DMS 273 treated with DMSO at 0.1 percent for 48 hours (cell line): ENCODE measurements around the gene CORO2A.

Experiments
- DNase-seq: peaks from one replicate; lab custom pipeline; 2025; lab: John Stamatoyannopoulos, UW

Gene CORO2A

DNA sequence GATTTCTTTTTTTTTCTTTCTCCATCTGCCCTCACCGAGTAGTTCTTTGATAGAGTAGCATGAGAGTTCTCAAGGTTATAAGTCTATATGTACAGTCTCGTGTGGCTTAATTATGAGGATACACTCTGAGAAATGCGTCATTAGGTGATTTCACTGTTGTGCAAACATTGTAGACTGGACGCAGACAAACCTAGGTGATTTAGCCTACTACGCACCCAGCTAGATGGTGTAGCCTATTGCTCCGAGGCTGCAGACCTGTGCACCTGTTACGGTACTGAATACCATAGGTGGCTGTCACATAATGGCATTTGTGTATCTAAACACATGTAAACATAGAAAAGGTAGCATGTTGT is 26.9 kb upstream of the CORO2A start:
- no peak for DNase-seq

DNA sequence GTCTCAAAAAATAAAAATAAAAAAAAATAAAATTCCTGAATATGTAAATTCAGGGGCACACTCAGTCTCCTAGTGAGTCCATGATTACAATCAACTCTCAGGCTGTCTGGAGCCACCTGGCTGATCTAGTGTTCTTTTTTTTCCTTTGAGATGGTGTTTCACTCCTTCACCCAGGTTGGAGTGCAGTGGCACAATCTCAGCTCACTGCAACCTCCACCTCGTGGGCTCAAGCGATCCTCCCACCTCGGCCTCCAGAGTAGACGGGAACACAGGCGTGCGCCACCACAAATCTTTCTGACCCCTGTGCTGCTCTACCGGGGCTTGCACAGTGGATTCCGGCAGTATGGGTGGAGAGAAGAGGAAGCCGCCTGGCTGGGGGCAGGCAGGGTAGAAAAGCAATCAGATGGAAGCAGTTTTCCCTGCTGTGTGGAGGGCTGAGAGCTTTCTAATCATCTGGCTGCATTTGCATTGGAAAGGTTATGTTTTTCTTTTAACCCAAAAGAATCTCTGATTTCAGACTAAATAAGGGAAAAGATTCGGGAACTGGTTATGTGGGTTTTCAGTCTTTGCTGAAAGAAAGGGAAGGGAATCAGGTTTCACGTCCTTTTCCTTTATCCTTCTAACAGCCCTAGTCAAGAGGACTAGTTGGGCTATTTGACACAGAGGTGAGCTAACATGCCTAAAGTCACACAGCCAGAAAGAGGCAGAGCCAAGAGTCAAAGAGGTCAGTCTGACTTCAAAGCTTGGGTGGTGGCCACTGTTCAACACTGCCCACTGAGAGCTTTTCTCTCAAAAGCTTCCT is 26.3 kb upstream of the CORO2A start:
- DNase-seq = no peak

DNA sequence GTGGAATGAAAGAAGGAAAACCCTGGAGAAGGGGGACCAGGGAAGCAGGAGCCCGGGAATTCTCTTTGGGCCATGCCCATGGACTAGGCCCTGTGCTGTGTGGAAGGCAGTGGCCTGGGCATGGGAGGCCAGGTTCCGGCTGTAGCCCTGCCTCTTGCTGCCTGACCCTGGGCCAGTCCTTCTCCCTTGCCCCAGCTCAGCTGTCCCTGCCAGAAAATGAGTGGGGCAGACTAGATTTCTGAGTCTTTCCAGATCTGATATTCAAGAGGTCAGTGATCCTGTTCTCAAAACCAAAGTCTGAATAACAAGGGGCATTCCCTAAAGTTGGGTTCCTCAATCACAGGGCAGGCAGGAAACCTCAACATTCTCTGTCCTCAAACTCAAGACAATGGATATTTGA is 24.8 kb upstream of the CORO2A start:
- no peak for DNase-seq

DNA sequence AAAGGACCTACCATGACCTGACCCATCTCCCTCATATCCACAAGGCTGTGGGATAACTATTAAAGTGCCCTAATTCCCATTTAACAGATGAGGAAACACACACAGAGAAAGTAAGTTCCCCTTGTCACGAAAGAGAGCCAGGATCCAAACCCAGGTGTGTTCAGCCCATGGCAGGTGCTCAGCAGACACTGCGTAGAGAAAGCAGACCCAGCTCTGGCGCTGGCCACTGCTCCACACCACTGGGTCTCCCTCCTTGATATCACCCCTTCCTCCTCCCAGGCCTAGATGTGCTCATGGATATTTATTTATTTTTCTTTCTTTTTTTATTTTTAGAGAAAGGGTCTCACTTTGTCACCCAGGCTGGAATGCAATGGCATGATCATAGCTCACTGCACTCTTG is 24.0 kb upstream of the CORO2A start:
- DNase-seq = no peak

DNA sequence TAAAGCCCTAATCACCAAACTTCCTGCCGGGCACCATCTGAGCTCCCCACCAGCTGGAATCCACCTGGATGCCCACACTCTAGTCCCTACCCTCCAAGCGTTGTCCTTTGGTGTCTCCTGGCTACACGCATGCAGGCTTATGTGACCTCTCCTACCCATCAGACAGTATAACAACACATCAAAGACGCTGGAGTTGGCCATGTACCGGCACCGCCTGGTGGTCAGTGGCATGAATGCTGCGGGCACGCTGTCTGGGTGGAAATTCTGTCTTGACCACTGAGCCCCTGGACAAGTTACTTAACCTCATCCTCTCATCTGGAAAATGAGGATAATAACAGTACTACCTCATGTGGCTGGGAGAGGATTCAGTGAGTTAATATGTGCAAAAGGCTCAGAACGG is 23.4 kb upstream of the CORO2A start:
- no peak for DNase-seq

DNA sequence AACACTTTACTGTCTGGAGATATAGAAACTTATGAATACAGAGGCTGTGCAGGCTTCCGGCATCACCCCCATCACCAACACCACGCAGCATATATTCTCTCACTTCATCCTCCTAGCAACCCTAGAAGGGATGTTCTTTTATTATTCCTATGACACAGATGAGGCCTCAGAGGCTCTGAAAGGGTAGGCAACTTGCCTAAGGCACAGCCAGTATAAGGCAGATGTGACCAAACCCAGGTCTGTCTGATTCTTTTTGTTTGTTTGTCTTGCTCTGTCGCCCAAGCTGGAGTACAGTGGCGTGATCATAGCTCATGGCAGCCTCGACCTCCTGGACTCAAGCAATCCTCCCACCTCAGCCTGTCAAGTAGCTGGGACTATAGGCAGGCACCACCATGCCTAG is 22.8 kb upstream of the CORO2A start:
- DNase-seq = no peak

DNA sequence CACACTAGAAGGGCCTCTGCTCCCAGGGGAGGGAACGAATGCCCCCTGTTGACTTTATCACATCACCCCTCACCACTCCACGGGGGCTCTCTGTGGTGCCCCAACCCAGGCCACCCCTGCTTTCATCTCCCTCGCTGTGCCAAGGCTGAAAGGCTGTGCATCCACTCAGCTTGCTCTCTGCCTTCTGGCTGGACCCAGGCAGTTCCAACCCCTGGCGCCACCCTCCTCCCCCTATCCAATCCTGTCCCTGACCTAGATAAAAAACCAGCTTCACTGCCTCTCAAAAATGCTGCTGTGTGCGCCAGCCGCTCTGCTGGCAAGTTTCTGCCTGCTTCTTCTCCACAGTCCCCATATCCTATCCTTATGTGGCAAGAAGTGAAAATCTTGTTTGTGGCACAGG is 22.4 kb upstream of the CORO2A start:
- DNase-seq = no peak

DNA sequence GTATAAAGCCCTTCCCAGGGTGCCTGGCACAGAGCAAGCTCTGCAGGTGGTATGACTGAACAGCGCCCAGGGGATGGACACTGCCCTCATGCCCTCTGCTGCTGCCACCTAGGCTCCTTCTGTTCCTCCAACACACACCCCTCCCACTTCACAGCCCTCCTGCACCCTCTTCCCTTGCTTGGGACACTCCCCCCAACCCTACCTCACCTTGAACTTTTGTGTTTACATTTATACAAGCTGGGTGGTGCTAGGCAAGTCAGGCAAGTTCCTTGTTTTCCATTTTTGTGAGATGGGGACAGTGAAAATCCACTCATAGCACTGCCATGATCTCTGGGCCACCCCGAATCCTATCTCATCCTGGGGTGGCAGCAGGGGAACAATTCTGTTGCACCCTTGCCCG is 18.8 kb upstream of the CORO2A start:
- DNase-seq = no peak

DNA sequence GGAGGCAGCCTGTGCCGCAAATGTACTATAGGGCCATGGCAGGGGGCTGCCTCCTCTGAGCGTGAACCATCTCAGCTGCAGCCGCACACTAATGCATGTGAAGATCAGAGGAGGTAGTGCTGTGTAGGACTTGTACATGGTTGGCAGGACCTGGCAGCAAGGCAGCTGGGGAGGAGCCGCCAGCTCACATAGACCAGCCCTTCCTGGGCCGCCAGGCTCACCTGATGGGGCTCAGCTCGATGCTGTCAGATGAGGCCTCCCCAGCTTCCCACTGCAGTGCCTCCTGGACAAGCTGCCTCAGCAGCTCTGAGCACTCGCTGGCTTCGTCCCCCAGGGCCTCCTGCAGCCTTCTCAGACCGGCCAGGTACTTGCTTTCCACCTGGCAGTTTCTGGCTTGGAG is 18.0 kb upstream of the CORO2A start:
- no peak for DNase-seq

DNA sequence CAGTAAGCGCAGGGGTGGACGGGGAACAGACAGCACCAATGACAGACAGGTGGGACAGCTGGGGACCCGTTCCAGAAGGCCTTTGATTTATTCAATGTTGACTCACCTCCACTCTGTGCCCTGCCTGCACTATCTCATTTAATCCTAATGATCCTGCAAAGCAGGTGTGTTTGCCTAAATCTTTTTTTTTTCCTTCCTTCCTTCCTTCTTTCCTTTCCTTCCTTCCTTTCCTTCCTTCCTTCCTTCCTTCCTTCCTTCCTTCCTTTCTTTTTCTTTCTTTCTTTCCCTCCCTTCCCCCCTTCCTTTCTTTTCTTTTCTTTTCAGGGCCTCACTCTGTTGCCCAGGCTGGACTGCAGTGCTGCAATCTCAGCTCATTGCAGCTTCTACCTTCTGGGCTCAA is 17.1 kb upstream of the CORO2A start:
- no peak for DNase-seq

DNA sequence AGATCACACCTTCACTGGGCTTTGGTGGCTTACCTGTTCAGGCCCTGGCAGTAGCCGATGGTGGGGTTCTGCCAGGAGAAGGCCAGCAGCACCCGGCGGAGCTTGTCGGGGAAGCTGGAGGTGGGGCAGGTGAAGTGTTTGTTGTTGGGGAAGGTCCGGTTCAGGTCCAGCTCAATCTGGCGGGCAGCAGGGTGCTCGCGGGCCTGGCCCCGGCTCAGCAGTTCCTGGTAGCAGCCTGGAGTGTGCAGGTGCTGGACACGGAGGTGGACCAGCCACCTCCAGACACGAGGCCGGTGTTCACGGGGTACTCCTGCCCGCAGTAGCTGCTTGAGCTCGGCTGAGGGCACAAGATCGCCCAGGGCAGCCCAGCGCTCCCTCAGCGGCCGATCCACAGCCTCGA is 16.2 kb upstream of the CORO2A start:
- DNase-seq = no peak

DNA sequence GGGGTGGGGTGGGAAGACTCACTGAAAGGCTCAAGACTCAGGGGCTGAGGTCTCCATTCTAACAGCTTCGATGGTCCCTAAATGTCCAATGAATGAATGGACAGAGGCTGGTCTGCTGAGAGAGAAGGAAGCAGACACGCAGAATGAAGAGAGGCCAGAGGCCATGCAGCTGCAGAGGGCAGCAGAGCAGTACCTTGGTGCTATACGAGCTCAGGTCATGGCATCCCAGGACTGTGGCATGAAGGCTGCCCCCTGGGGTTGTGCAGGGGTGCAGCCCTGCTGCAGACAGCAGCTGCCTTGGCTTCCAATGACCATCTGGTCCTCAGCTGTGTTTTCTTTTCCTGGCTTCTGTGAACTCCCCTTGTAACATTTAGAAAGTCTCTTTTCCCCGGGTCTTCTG is 15.2 kb upstream of the CORO2A start:
- no peak for DNase-seq

DNA sequence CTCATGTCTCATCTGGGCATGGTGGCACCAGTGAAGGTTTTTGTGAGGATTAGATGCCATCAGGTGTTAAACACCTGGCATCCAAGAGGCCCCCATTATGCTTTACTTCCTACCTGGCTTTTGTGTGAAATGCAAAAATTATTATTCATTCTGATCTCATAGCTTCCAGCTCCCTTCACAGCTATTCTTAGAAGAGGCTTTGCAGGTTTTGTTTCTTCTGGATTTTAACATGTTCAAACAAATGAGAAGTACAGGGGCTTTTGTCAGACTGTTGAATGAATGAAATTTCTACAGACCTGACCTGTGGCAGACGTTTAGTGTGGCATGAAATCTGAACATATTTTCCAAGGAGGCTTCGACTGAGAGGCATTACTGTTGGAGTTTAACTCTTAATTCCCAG is 14.3 kb upstream of the CORO2A start:
- DNase-seq = no peak

DNA sequence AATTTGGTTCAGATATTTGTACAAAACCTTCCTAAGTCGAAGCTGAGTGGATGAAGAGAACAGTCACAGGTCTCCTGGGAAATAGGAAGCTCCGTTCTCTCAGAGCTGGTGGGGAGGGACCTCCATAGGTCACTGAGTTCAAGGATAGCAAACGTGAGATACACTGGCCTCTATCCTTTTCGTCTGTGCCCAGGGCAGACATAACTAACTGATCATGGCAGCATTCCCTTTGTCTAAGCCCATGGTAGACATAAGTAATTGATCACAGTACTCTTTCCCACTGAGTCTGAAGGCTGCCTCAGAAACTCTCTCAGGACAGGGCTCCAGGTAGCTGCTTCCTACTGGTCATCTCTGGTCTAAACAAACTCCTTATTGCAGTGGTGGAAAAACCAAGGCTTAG is 12.3 kb upstream of the CORO2A start:
- no peak for DNase-seq

DNA sequence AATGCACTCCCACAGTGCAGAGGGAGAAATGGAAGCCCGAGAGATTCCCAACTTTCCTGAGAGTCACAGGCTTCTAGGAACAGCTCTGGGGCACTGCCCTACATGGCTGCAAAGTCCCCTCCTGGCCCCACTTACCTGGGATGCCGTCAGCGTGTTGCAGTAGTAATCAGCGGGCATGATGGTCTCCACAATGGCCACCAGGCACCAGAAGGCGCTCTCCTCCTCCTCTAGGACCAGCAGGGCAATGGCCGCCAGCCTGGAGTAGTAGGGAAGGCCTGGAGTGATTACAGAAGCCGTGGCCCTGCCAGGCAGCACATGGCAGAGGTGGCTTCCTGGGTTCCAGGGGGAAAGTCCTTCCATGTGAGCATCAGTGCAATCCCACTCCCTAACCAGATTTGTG is 10.7 kb upstream of the CORO2A start:
- no peak for DNase-seq

DNA sequence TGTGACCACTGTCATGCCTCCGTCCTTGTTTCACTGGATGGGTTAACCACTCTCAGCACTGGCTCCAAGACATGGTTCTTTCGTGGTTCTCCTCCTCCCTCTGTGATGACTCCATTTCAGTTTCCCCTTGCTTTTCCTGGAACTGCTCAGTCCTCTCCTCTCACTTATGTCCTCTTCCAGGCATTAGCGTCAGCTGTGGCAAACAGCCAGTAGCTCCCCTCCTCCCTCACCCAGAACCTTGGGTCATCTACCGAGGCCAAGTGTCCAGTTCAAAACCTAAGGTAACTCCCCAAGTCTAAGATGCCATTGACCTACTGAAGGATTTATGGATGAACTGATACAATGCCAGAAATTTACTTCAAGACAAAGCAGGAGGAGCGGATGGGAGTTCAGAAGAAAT is 9.8 kb upstream of the CORO2A start:
- DNase-seq = no peak

DNA sequence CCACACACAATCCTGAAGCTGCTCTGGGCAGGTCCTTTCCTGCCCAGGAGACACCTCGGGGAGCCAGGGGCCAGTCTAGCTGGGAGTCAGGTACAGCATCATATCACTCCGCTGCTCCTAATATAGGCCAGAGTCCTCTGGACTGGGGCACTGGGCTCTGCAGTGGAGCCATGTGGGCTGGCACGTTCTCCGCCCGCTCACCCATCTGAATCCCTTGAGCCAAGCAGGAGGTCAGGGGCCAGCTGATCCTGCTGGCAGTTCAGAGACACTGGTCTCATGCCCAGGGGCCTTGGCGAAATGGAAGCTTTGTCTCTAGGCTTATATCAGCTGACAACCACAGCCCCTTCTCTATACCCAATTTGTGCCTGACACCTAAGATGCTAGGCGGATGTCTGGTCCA is 9.3 kb upstream of the CORO2A start:
- DNase-seq = no peak

DNA sequence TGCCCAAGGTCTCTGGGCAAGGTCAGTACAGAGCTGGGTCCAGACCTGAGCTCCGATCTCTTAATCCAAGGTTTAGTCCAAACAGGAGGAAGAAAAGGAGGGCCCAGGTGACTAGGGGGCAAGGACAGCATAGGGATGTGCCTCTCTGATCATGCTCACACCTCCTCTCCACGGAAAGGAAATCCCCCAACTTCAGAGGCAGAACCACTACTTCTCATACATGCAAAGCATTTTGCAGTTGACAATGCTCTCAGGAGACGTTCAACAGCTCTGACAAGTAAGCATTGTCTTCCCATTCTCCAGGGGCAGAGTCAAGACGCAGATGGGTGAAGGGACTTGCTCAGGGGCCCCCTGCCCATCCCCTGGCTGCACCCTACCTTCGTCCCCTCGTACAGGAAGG is 8.7 kb upstream of the CORO2A start:
- DNase-seq = no peak

DNA sequence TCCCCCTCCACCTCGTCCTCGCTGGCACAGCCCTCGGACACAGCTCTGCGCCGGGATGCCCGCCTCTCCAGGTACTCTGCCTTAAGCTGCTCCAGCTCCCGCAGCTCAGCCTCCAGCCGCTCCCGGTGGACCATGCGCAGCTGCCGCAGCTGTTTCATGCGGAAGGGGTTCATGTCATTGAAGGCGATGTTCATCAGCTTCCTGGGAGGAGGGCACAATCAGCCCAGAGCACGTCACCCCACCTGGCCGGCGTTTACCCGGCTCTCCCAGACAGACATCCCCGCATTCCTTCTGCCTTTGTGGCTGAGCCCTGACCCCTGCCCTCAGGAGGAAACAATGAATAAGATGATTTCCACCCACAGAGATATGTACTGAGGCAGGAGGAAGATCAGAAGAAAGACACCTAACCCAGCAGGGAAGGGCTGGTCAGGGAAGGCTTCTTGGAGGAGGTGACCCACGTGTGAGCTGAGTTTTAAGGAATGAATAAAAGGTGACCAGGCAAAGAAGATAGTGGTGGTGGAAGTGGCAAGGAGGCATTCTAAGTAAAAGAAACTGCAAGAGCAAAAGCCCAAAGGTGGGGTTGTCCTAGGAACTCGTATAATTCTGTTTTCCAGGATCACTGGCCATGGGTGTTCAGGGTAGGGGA is 7.1 kb upstream of the CORO2A start:
- no peak for DNase-seq

DNA sequence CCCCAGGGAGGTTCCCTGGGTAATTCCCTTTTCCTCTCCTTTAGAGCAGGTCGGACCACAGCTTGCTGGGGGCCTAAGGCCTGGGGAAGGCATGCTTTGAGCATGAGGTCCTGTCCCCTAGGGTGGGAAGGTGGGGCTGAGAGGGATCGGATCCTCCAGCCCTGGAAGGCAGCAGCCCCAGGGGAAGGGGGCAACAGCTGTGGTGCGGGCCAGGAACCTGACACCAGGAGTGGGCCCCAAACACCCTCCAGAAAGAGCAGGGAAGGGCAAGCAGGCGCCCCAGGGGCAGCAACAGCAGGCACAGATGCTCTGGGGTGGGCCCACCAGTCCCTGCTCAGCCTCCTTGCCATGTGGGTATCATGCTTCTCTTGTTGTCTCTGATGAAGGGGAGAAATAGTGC is 3.2 kb upstream of the CORO2A start:
- DNase-seq = peak; percentile 49

DNA sequence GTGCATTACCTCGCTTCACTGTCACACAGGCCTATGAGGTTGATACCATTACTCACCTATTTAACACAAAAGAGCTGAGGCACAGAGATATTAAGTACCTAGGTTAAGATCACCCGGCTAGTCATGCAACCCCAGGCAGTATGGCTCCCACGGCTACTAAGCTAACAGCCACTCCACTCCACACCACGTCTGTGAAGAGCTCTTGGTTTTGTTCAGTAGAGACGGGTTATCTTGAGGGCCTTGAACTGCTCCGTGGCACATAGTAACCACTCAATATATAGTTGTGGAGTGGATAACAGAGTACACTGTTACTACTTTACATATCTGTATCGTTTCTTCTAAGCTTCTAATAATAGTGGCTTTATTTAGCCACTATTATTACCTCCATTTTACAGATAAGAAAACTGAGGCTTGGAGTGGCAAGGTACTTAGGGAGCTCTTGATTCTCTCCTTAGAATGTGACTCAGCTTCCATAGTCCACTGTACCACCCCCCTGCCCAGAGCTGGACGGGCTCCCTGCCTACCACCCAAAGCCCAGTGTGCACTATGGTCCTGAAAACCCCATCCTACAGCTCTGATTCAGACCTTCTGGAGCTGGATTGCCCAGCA is 1.0 kb upstream of the CORO2A start:
- no peak for DNase-seq

DNA sequence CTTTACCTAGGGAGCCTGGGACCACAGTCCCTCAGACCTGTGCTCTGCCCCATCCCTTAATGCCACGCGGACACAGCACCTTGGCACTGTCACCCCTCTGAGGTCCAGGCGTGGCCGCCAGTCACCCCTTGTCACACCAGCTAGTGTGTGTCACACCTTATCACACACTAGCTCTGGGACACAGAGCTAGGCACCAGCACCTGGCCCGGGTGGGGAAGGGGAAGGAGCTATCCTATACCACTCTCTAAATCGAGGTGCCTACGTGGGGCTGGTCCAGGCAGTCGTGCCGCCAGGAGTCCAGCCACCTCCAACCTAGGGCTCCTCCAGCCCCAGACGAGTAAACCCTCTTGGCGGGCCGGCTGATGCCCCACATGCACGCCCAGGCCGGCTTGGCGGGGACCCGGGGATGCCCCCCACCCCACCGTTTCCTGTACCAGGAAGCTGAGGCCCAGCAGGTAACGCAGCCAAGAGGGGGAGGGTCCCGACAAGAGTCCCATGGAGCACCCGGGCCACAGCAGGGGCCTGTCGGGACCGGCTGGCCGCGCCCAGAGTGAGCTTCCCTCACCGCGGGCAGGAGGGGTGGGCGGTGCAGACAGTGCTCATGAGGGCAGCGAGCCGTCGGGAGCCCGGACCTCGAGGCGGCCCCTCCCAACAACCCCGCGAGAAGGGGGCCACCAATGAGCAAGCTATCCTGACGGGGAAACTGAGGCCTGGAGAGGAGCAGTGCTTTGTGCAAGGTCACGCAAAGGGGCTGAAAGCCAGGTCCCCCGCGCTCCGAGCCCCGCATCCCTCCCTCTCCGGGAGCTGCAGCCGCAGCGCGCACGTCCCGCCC is 550 bp downstream of the CORO2A start:
- no peak for DNase-seq

DNA sequence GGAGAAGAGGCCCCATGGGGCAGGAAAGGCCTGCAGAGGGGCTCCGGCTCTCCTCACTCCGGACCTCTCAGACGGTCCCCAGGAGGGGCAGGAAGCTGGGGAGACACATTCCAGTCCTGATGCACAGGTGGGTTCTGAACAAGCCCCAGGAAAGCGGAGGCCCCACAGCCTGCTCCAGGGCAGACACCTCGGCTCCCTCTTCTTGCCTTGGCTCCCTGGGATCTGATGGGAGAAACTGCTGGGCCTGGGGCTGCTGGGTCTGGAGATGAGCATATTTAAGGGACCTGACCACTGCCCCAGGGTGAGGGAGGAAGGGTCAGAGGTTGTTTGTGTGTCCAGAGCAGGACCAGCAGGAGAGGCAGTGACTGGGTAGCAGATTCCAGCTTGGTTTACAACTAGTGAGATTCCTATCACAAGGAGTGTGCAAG is 1.2 kb downstream of the CORO2A start:
- no peak for DNase-seq
